IPS DF 6.9 (cell line): ENCODE data around the gene FAM120AOS.

Experiments
- DNase-seq: peaks from one replicate; pipeline ENCODE4 v3.0.0-alpha.2; 2013; ENCODE audit warnings: low read depth, low spot score
- H3K27ac ChIP-seq: one replicate; pipeline ENCODE4 v1.5.1; 2013; ENCODE audit warnings: low read length, control low read depth
- H3K27me3 ChIP-seq: 2 replicates; pipeline ENCODE4 v1.6.1; 2013; ENCODE audit warnings: mild to moderate bottlenecking, low read length; ENCODE audit not compliant: control insufficient read depth, insufficient read depth
- H3K36me3 ChIP-seq: 2 replicates; pipeline ENCODE4 v1.6.1; 2013; ENCODE audit warnings: low read length; ENCODE audit not compliant: control insufficient read depth, insufficient read depth
- H3K4me1 ChIP-seq: 2 replicates; pipeline ENCODE4 v1.6.1; 2013; ENCODE audit warnings: low read length; ENCODE audit not compliant: control insufficient read depth, insufficient read depth
- H3K4me3 ChIP-seq: 2 replicates; pipeline ENCODE4 v1.5.1; 2013; ENCODE audit warnings: mild to moderate bottlenecking, low read length
- H3K9me3 ChIP-seq: 2 replicates; pipeline ENCODE4 v1.6.1; 2013; ENCODE audit warnings: low read length, inconsistent platforms; ENCODE audit not compliant: control insufficient read depth, insufficient read depth
- WGBS: extraction: QIAGEN DNeasy Blood & Tissue Kit; methylation state at CpG from one replicate; pipeline ENCODE4 v1.1.7; 2013; ENCODE audit warnings: mixed read lengths, missing lambda C conversion rate; ENCODE audit not compliant: insufficient read length, insufficient coverage; 5-methylcytosine and 5-hydroxymethylcytosine counted together

FAM120AOS gene

DNA sequence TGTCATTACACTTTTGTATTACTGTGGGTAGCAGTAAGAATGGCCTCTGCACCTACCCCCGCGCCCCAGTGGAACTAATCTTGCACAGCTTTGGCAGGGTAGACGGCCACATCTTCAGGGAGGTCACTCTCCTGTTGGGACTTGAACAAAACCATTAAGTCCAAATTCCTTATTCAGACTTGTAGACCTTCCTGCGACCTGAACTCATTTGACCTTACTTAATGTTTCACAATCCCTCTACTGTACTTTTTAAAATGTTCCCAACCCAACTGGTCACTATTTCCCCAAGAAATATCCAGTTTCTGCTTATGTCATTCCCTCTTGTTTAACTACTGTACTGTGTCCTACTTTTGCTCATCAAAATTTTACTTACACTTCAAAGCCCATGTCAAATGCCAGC lies 5.3 kb upstream of the FAM120AOS start:
- Histone ChIP-seq H3K27me3 (no peaks in the 10 kb centered on the region), H3K27ac (no peak overlapping the region), H3K4me1 (peaks cover 2% of the 10 kb centered on the region; the same call in 1 of the 2 replicates), H3K9me3 (no peaks in the 10 kb centered on the region), H3K4me3 (no peak overlapping the region), H3K36me3 (no peaks in the 10 kb centered on the region)
- WGBS, result no CpG with 5 or more reads among the region's 4 CpGs
- DNase-seq, result no peak

DNA sequence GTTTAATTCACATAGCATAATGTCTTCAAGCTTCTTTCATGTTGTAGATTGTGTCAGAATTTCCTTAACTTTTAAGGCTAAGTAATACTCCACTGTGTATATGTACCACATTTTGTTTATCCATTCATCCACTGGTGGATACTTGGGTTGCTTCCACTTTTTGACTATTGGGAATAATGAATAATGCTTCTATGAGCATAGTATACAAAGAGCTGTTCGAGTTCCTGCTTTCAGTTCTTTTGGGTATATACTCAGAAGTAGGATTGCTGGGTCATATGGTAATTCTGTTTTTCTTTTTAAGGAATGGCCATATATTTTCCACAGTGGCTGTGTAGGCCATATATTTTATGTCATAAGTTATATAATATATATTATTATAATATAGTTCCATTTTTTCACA lies 3.6 kb upstream of the FAM120AOS start:
- H3K9me3 ChIP-seq, result no peaks in the 10 kb centered on the region
- no peak overlapping the region for H3K4me3 ChIP-seq
- H3K4me1 ChIP-seq, result peaks cover 2% of the 10 kb centered on the region; the same call in 1 of the 2 replicates
- no peaks in the 10 kb centered on the region for H3K27me3 ChIP-seq
- no CpG with 5 or more reads among the region's 1 CpG for WGBS
- no peaks in the 10 kb centered on the region for H3K36me3 ChIP-seq
- no peak overlapping the region for H3K27ac ChIP-seq
- DNase-seq, result no peak

DNA sequence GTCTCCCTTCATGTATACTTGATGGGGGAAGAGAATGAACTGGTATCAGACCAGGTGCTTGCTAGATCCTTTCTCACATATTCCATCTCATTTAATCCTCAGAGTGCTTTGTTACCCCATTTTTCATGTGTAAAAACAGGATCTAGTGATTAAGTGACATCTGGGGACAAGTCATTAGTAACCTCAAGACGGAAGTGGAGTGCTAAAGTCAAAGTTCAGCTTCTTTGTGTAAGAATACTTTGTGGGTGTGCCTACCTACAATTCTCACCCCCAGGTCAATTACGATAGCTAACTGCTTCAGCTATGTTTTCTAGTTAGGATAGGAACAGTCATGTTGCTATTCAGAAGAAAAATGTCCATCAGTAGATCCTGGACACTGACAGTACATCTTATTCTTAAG lies 3.1 kb upstream of the FAM120AOS start:
- Histone ChIP-seq H3K27ac (no peak overlapping the region), H3K4me3 (no peak overlapping the region), H3K4me1 (peaks cover 2% of the 10 kb centered on the region; the same call in 1 of the 2 replicates), H3K36me3 (no peaks in the 10 kb centered on the region), H3K9me3 (no peaks in the 10 kb centered on the region), H3K27me3 (no peaks in the 10 kb centered on the region)
- WGBS, result no CpG with 5 or more reads among the region's 2 CpGs
- DNase-seq, result no peak

DNA sequence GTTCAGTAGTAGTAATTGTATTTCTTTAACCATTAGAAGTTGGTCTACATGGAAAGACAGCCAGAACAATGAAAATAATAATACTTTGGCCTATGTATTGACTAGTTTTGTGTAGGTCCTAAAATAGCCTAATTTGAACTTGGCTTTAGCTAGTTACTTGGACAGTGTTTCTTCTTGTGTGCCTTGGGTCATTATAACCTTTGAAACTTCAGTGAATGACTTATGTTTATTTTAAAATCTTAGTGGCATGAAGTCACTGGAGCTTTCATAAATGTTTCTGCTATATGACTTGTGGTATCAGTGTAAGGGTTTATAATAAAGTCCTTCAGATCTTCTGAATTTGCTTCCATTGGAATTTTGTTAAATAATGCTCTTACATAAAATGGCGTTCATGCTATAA lies 2.6 kb upstream of the FAM120AOS start:
- Histone ChIP-seq H3K27ac (no peak overlapping the region), H3K4me3 (no peak overlapping the region), H3K9me3 (no peaks in the 10 kb centered on the region), H3K27me3 (no peaks in the 10 kb centered on the region), H3K36me3 (no peaks in the 10 kb centered on the region), H3K4me1 (peaks cover 2% of the 10 kb centered on the region; the same call in 1 of the 2 replicates)
- no peak for DNase-seq
- WGBS, result no CpG with 5 or more reads among the region's 1 CpG

DNA sequence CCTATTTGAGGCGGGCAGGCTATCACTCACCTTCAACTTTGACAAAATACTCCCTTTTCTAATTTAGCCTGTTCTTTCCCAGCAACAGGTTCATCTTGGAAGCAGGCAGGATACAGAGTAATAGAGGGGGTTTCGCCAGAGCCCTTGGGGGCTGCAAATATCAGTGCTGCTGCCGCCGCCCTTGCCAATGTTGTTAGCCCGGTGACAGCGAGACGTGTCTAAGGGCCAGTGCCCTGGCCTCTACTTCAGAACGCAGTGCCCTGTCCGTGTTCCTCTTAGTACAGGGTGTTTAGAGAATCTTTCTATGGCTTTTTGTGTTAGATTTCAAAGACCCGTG lies 703 bp downstream of the FAM120AOS start:
- Histone ChIP-seq H3K27ac (no peak overlapping the region), H3K9me3 (no peaks in the 10 kb centered on the region), H3K36me3 (peaks cover 4% of the 10 kb centered on the region; the same call in 1 of the 2 replicates), H3K4me1 (no peaks in the 10 kb centered on the region), H3K27me3 (no peaks in the 10 kb centered on the region), H3K4me3 (peak overlapping the region; percentile 61; the same call in 1 of the 2 replicates)
- no peak for DNase-seq
- WGBS, result no CpG with 5 or more reads among the region's 10 CpGs

DNA sequence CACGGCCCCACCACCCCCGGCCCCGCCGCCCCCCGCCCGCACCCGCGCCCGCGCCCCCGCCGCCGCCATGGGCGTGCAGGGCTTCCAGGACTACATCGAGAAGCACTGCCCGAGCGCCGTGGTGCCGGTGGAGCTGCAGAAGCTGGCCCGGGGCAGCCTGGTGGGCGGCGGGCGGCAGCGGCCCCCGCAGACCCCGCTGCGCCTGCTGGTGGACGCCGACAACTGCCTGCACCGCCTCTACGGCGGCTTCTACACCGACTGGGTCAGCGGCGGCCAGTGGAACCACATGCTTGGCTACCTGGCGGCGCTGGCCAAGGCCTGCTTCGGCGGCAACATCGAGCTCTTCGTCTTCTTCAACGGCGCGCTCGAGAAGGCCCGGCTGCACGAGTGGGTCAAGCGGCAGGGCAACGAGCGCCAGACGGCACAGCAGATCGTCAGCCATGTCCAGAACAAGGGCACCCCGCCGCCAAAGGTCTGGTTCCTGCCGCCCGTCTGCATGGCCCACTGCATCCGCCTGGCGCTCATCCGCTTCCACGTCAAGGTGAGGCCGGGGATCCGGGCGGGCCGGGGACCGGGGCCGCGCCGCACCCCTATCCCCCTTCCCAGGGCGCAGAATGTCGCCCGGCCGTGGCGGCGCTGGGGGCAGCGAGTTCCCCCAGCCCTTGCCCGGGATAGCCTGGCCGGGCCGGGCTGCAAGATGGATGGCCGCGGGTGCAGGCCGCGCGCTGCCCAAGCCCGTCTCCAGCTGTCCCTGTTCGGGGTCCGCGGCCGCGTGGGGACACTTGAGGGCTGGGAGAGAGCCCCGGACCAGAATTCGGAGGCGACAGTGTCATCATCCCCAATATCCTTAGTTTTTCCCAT lies 1.3 kb downstream of the FAM120AOS start:
- no peak for DNase-seq
- no peaks in the 10 kb centered on the region for H3K9me3 ChIP-seq
- no peak overlapping the region for H3K27ac ChIP-seq
- H3K36me3 ChIP-seq, result peaks cover 5% of the 10 kb centered on the region; the same call in 1 of the 2 replicates
- H3K4me1 ChIP-seq, result no peaks in the 10 kb centered on the region
- H3K4me3 ChIP-seq, result peak overlapping the region; percentile 61
- no CpG with 5 or more reads among the region's 92 CpGs for WGBS
- H3K27me3 ChIP-seq, result no peaks in the 10 kb centered on the region

DNA sequence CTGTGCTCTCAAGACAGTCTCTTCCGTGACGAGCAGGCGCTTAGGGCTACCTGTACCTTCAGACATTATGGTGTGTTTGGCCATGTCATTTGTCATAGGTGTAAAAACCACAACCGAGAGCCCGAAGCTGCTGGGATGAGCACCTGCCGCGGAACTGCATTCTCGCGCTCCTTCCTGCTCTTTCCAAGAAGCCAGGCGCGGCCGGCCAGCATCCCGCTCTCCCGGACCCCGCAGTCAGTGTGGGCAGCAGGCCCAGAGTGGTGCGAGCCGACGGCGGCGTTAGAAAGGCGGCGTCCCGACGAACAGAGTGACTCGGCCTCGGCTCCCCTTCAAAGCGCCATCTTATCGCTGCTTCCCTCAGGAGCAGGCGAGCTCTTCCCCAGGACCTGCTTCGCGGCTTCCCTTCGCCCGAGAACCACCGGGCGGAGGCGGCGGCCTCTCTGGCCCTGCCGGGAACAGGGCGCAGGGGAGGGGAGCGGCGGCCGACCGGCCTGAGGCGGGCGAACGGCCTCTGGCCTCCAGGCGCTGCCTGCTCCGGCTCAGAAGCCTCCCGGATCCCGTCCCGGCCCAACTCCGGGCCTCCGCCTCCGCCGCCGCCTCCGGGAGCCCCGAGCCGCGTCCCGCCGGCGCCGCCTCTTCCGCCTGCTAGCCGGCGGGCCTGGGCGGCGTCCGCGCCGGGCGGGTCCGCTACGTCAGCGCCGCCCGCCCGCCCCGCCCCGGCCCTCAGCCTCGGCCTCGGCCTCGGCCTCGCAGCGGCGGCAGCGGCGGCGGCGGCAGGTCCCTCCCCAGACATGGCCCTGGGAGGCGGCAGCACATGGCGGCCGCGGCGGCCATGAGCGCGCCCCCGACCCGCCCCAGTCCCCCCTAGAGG lies 2.2 kb downstream of the FAM120AOS start, which contains the start of gene FAM120A:
Gene FAM120A (plus strand): TSS at position 741 of the 871 bp plus-strand sequence. CDS start 231 bp downstream, outside the sequence.
- no peaks in the 10 kb centered on the region for H3K4me1 ChIP-seq
- no peak within 1 kb of the TSS for H3K27ac ChIP-seq
- H3K36me3 ChIP-seq, result peaks cover 5% of the 10 kb centered on the region; the same call in 1 of the 2 replicates
- peak within 1 kb of the TSS; percentile 61 for H3K4me3 ChIP-seq
- WGBS, result no CpG with 5 or more reads among the region's 100 CpGs
- DNase-seq, result no peak
- H3K9me3 ChIP-seq, result no peaks in the 10 kb centered on the region
- no peaks in the 10 kb centered on the region for H3K27me3 ChIP-seq

DNA sequence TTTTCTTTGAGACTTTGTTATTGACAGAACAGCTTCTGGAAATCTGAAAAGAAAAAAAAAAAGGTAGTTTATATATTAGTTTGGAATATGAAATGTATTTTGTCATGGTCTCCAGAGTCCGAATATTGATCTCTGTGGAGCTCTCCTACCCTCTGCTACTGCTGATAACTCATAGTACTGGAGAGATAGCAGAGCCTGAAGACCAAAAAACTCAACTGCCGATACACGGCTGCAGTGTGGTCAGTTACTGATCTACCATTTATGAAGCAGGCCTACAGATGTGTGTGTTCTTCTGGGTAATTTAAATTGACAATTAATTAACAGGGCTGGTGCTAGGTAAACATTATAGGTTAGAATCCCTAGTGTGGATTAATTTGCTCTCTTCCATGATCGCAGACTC lies 5.7 kb downstream of the FAM120AOS start:
- Histone ChIP-seq H3K27me3 (no peaks in the 10 kb centered on the region), H3K36me3 (peaks cover 7% of the 10 kb centered on the region; the same call in 1 of the 2 replicates), H3K9me3 (no peaks in the 10 kb centered on the region), H3K4me3 (no peak overlapping the region), H3K4me1 (no peaks in the 10 kb centered on the region), H3K27ac (no peak overlapping the region)
- no peak for DNase-seq
- WGBS, result no CpG with 5 or more reads among the region's 4 CpGs

DNA sequence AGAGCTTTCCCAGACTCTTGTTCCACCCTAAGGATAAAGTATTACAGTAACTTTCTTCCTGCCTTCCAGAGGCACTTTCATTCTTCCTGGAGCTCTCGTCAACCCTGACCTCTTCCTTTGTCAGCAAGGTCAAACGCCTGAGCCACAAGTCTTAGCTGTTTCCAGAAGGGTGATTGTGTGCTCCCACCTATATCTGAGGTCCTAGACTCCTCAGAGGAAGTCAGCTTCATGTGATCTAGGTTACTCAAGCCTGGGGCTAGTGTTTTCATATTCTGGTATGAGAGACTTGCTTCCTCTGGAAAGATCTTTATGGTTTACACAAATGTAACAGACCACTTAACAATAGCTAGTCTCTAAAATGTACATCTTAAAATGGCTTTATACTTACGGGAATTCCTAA lies 7.3 kb downstream of the FAM120AOS start:
- no peak overlapping the region for H3K4me3 ChIP-seq
- no peaks in the 10 kb centered on the region for H3K9me3 ChIP-seq
- no peaks in the 10 kb centered on the region for H3K4me1 ChIP-seq
- no CpG with 5 or more reads among the region's 3 CpGs for WGBS
- peaks cover 7% of the 10 kb centered on the region; the same call in 1 of the 2 replicates for H3K36me3 ChIP-seq
- no peaks in the 10 kb centered on the region for H3K27me3 ChIP-seq
- no peak for DNase-seq
- no peak overlapping the region for H3K27ac ChIP-seq

DNA sequence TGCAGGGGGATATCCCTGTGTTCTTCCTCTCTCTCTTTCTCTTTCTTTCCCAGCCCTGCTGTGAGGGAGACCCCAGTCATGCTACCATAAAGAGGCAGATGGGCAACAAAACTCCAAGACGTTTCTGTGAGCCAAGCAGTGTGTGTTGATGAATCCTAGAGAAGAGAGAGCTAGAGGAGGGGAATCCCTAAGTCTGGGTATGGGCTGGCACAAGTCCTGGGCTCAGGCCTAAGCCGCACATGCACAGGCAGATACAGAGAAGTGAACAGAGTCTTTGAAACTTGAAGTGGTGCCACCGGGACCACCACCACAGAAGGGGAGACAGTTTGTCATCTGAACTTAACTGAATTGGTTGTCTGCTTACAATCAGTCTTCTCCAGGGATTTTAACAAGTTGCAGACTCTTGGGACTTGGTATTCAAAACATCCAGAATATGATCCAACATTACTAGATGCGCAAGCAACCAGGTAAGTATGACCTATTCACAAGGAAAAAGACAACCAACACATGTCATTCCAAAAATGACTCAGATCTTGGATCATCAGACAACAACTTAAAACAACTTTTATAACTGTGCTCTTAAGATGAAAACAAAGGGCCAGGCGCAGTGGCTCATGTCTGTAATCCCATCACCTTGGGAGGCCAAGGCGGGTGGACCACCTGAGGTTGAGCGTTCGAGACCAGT lies 12.3 kb downstream of the FAM120AOS start:
- H3K9me3 ChIP-seq, result no peaks in the 10 kb centered on the region
- no peaks in the 10 kb centered on the region for H3K4me1 ChIP-seq
- no peak overlapping the region for H3K27ac ChIP-seq
- H3K27me3 ChIP-seq, result no peaks in the 10 kb centered on the region
- no peak overlapping the region for H3K4me3 ChIP-seq
- peaks cover 1% of the 10 kb centered on the region; the same call in 1 of the 2 replicates for H3K36me3 ChIP-seq
- WGBS, result no CpG with 5 or more reads among the region's 8 CpGs
- DNase-seq, result no peak
